ENCODE data around the gene KCNK13.

- no peak for TF ChIP-seq CTCF (IDR thresholded peaks at IDR 0.05; ENCODE audit: insufficient read depth, low read length)
- no peak for TF ChIP-seq POLR2AphosphoS5 (IDR thresholded peaks at IDR 0.05; ENCODE audit: low read depth)
- TF ChIP-seq REST (IDR thresholded peaks at IDR 0.05; ENCODE audit: insufficient replicate concordance, low read depth), result no peak
- no peak for TF ChIP-seq SPI1 (IDR thresholded peaks at IDR 0.05; ENCODE audit: borderline replicate concordance, low read depth)
These were observed 7.0 kb upstream of the KCNK13 start for GRCh38 chr14:90054803-90055202.
